ENCODE results near the gene LHB. TPM values are rescaled to one million over a fixed set of nuclear protein-coding genes. Genes with fewer than 3 reads are reported as not detected.
"Not testable (repeated sequence)": the region's sequence is repeated elsewhere in the genome, so short reads cannot be mapped to it uniquely, and the experiment has no call there.

The LHB gene
- total and polyA plus RNA-seq, 2 of the 4 experiments (the other 2 are of a cell fraction) = not detected

DNA sequence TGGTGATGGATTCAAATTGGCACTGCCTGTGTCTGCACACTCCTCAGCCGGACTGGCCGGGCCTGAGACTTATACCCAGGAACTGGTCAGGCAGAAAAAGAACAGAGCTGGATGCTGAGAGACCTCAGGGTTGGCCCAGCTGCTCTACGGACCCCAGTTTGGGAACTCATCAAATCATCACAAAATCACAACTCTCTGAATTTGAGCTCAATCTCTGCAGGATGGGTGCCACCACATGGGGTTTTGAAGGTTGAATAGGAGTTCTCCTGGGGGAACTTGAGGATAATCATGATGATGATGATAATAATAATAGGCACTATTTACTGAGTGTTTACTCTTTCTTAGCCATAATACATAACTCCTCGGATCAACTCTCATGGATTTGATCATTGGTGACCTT is 25.8 kb upstream of the LHB start:
- H3K4me1 ChIP-seq (ENCODE audit: control insufficient read depth, insufficient read depth, low read length); BruUV-seq (replicated peaks); H2AK5ac ChIP-seq (ENCODE audit: low read depth, low read length); H3K36me3 ChIP-seq (ENCODE audit: control insufficient read depth, insufficient read depth, low read length); H3K27me3 ChIP-seq (ENCODE audit: control insufficient read depth, insufficient read depth, low read length); H2AK9ac ChIP-seq (replicated peaks; ENCODE audit: low read depth, low read length, poor library complexity); H3K9me3 ChIP-seq (ENCODE audit: control insufficient read depth, insufficient read depth, low read length); H3K23ac ChIP-seq (ENCODE audit: low read depth, low read length); ATAC-seq (ENCODE audit: low read depth); H4K5ac ChIP-seq (ENCODE audit: low read depth, low read length); H4K20me1 ChIP-seq (ENCODE audit: insufficient read depth, low read length); H2BK120ac ChIP-seq (ENCODE audit: low read depth, low read length); H3K4me3 ChIP-seq (ENCODE audit: insufficient read depth, low read depth, low read length); H2AFZ ChIP-seq (replicated peaks; ENCODE audit: low read length, poor library complexity); H4K91ac ChIP-seq (ENCODE audit: insufficient read depth, low read depth, low read length); DNase-seq; dilution Hi-C loops (cut with HindIII; ENCODE audit: low sequenced_read_pairs, unreplicated experiment); H4K8ac ChIP-seq (ENCODE audit: low read depth in 2 of 2, low read length in 2 of 2); H3K27ac ChIP-seq (ENCODE audit: insufficient read depth, low read length); in situ Hi-C loops (cut with MboI; ENCODE audit: low sequenced_read_pairs); H3K9ac ChIP-seq (ENCODE audit: low read depth, low read length); intact Hi-C loops (cut with micrococcal nuclease); H2BK15ac ChIP-seq (ENCODE audit: low read depth, low read length); CTCF ChIA-PET; H3K4me2 ChIP-seq (ENCODE audit: low read depth, low read length); H3K18ac ChIP-seq (ENCODE audit: low read depth, low read length); H2BK20ac ChIP-seq (ENCODE audit: low read depth, low read length); H2BK5ac ChIP-seq (ENCODE audit: low read depth, low read length, poor library complexity, severe bottlenecking); H3K9me1 ChIP-seq (ENCODE audit: insufficient read depth, low read length); H3K14ac ChIP-seq (replicated peaks; ENCODE audit: low read depth, low read length); H3K56ac ChIP-seq (ENCODE audit: extremely low read depth, insufficient read depth, low read length); H3K79me1 ChIP-seq (ENCODE audit: low read depth in 1 of 2, low read length in 2 of 2); H3K4ac ChIP-seq (ENCODE audit: low read depth, low read length); POLR2A ChIA-PET (ENCODE audit: unreplicated experiment): not testable (repeated sequence)
- WGBS, 2 experiments (ENCODE audit: extremely low coverage in 2 of 2, insufficient read length in 1 of 2) = no CpG with 5 or more reads among the region's 4 CpGs

Data from IMR-90 (cell line).